SK-N-SH treated with all-trans-retinoic acid at 6 μM for 48 hours (cell line): Measurements from ENCODE around the gene CELF3.

ENCODE experiments used
- CREB5 ChIP-seq: fragments of 250-450 bp; sonication (Bioruptor Pico); IDR thresholded peaks from 2 replicates; pipeline ENCODE4 v1.5.1; 2020; ENCODE audit warnings: low read depth, mild to moderate bottlenecking, moderate library complexity
- ESRRG ChIP-seq: fragments of 250-450 bp; sonication (Bioruptor Pico); IDR thresholded peaks from 2 replicates; pipeline ENCODE4 v1.6.1; 2021; ENCODE audit warnings: mild to moderate bottlenecking
- GLIS3 ChIP-seq: fragments of 250-450 bp; sonication (Bioruptor Pico); IDR thresholded peaks from 2 replicates; pipeline ENCODE4 v1.5.0; 2020; ENCODE audit warnings: mild to moderate bottlenecking, moderate library complexity
- ISL1 ChIP-seq: fragments of 250-450 bp; sonication (Bioruptor Pico); IDR thresholded peaks from 2 replicates; pipeline ENCODE4 v2.1.2; 2022; ENCODE audit warnings: mild to moderate bottlenecking, moderate library complexity
- OSR1 ChIP-seq: fragments of 250-450 bp; sonication (Bioruptor Pico); IDR thresholded peaks from 2 replicates; pipeline ENCODE4 v1.8.0; 2022; ENCODE audit warnings: moderate library complexity, mild to moderate bottlenecking, inconsistent platforms
- PATZ1 ChIP-seq: fragments of 250-450 bp; sonication (Bioruptor Pico); IDR thresholded peaks from 2 replicates; pipeline ENCODE4 v1.8.0; 2020; ENCODE audit warnings: mild to moderate bottlenecking, moderate library complexity, borderline replicate concordance
- POU6F1 ChIP-seq: fragments of 250-450 bp; sonication (Bioruptor Pico); IDR thresholded peaks from 2 replicates; pipeline ENCODE4 v1.8.0; 2021; ENCODE audit warnings: low read depth, mild to moderate bottlenecking, moderate library complexity, borderline replicate concordance
- PPARA ChIP-seq: fragments of 250-450 bp; sonication (Bioruptor Pico); IDR thresholded peaks from 2 replicates; pipeline ENCODE4 v1.5.0; 2020; ENCODE audit warnings: mild to moderate bottlenecking, borderline replicate concordance
- SNAI2 ChIP-seq: fragments of 250-450 bp; sonication (Bioruptor Pico); IDR thresholded peaks from 2 replicates; pipeline ENCODE4 v1.5.0; 2020; ENCODE audit warnings: mild to moderate bottlenecking, moderate library complexity
- TCF4 ChIP-seq: fragments of 250-450 bp; sonication (Bioruptor Pico); IDR thresholded peaks from 2 replicates; pipeline ENCODE4 v1.8.0; 2021; ENCODE audit warnings: mild to moderate bottlenecking, moderate library complexity, borderline replicate concordance
- ZC3H10 ChIP-seq: fragments of 250-450 bp; sonication (Bioruptor Pico); IDR thresholded peaks from 2 replicates; pipeline ENCODE4 v1.5.1; 2021; ENCODE audit warnings: mild to moderate bottlenecking, moderate library complexity
- ZFP3 ChIP-seq: fragments of 250-450 bp; sonication (Bioruptor Pico); IDR thresholded peaks from 2 replicates; pipeline ENCODE4 v1.5.0; 2020; ENCODE audit warnings: mild to moderate bottlenecking, moderate library complexity
- ZFP30 ChIP-seq: fragments of 450-650 bp; formaldehyde crosslinking; IDR thresholded peaks from 2 replicates; pipeline ENCODE4 v1.5.0; 2022; ENCODE audit warnings: mild to moderate bottlenecking, moderate library complexity
- ZNF70 ChIP-seq: fragments of 450-650 bp; formaldehyde crosslinking; IDR thresholded peaks from 2 replicates; pipeline ENCODE4 v1.5.0; 2020; ENCODE audit warnings: mild to moderate bottlenecking, moderate library complexity

- TF ChIP-seq PPARA (CRISPR knock-in tag) (no peak), ESRRG (no peak), ZFP3 (no peak), GLIS3 (no peak), ZC3H10 (CRISPR knock-in tag) (no peak), ZFP30 (CRISPR knock-in tag) (no peak), OSR1 (CRISPR knock-in tag) (no peak), ISL1 (CRISPR knock-in tag) (no peak), SNAI2 (no peak), POU6F1 (CRISPR knock-in tag) (no peak), TCF4 (CRISPR knock-in tag) (no peak), PATZ1 (CRISPR knock-in tag) (no peak), CREB5 (CRISPR knock-in tag) (no peak), ZNF70 (CRISPR knock-in tag) (no peak)
Measured at GRCh38 chr1:151737026-151737425, 20.4 kb upstream of the CELF3 start.
